Measurements from ENCODE around the gene DSTN. TPM values are rescaled to one million over a fixed set of nuclear protein-coding genes. Genes with fewer than 3 reads are reported as not detected.

The DSTN gene
- total and polyA plus RNA-seq, 10 donors = 62.0 to 157 (median 98.5) TPM

GRCh38 chr20:17617868-17618672 lies 48.2 kb downstream of the DSTN start:
- Histone ChIP-seq H3K4me1 (peaks cover 0 to 38% (median 11%) of the 10 kb centered on the region in 6 donors), H3K4me3 (no peak overlapping the region), H3K36me3 (peaks cover 0 to 100% (median 79%) of the 10 kb centered on the region in 6 donors), H3K9me3 (no peaks in the 10 kb centered on the region), H3K27me3 (replicated peaks in 1 of 7) (no peaks in the 10 kb centered on the region), H3K27ac (no peak overlapping the region)
- intact Hi-C loops (cut with DNase I; ENCODE audit: low total_unique reads) = loop anchor here (5.0 kb wide), 1 partner anchor 81 kb away; no protein-coding TSS in a partner anchor
- TF ChIP-seq POLR2AphosphoS5 (IDR thresholded peaks at IDR 0.05) (no peak), CTCF (IDR thresholded peaks at IDR 0.05 in 8 of 11, conservative IDR thresholded peaks at IDR 0.05 in 3 of 11) (peak in 2 of 11 experiments; percentile 16 to 17), POLR2A (IDR thresholded peaks at IDR 0.05) (no peak)
- peak; percentile 73 for DNase-seq
- 91 to 95% (median 92%) methylated on average over 12 to 20 of the region's 20 CpGs for WGBS, 5 donors

GRCh38 chr20:17618673-17619013 lies 48.8 kb downstream of the DSTN start:
- Histone ChIP-seq H3K27ac (no peak overlapping the region), H3K27me3 (replicated peaks in 1 of 7) (no peaks in the 10 kb centered on the region), H3K36me3 (peaks cover 0 to 100% (median 85%) of the 10 kb centered on the region in 6 donors), H3K9me3 (no peaks in the 10 kb centered on the region), H3K4me3 (no peak overlapping the region), H3K4me1 (peaks cover 0 to 34% (median 10%) of the 10 kb centered on the region in 6 donors)
- TF ChIP-seq CTCF (IDR thresholded peaks at IDR 0.05 in 8 of 11, conservative IDR thresholded peaks at IDR 0.05 in 3 of 11) = no peak
- intact Hi-C loops (cut with DNase I; ENCODE audit: low total_unique reads) = loop anchor here (5.0 kb wide), 1 partner anchor 81 kb away; no protein-coding TSS in a partner anchor
- no peak for DNase-seq
- WGBS, 5 donors = 92 to 97% (median 96%) methylated on average over 10 of the region's 10 CpGs

GRCh38 chr20:17619351-17620093 lies 49.6 kb downstream of the DSTN start:
- TF ChIP-seq POLR2AphosphoS5 (IDR thresholded peaks at IDR 0.05) = peak in 2 of 3 donors; percentile 42 to 64
- no peak for TF ChIP-seq POLR2A (IDR thresholded peaks at IDR 0.05)
- intact Hi-C loops (cut with DNase I; ENCODE audit: low total_unique reads) = loop anchor here (5.0 kb wide), 1 partner anchor 82 kb away; no protein-coding TSS in a partner anchor
- no peak for DNase-seq
- H3K27me3 ChIP-seq (replicated peaks in 1 of 7) = no peaks in the 10 kb centered on the region
- H3K36me3 ChIP-seq = peaks cover 0 to 100% (median 91%) of the 10 kb centered on the region in 6 donors
- 84 to 95% (median 91%) methylated on average over 21 to 29 of the region's 29 CpGs for WGBS, 5 donors
- H3K4me3 ChIP-seq = no peak overlapping the region
- peaks cover 0 to 28% (median 9%) of the 10 kb centered on the region in 6 donors for H3K4me1 ChIP-seq
- H3K9me3 ChIP-seq = no peaks in the 10 kb centered on the region
- no peak overlapping the region for H3K27ac ChIP-seq

GRCh38 chr20:17620371-17621228 lies 50.7 kb downstream of the DSTN start:
- WGBS, 5 donors = 91 to 94% (median 92%) methylated on average over 21 to 33 of the region's 33 CpGs
- no peaks in the 10 kb centered on the region for H3K27me3 ChIP-seq (replicated peaks in 1 of 7)
- peaks cover 0 to 17% (median 4%) of the 10 kb centered on the region in 6 donors for H3K4me1 ChIP-seq
- H3K27ac ChIP-seq = no peak overlapping the region
- intact Hi-C loops (cut with DNase I; ENCODE audit: low total_unique reads) = no loop called here
- H3K36me3 ChIP-seq = peaks cover 0 to 100% (median 94%) of the 10 kb centered on the region in 6 donors
- no peaks in the 10 kb centered on the region for H3K9me3 ChIP-seq
- peak; percentile 70 for DNase-seq
- TF ChIP-seq POLR2A (IDR thresholded peaks at IDR 0.05) (no peak), POLR2AphosphoS5 (IDR thresholded peaks at IDR 0.05) (peak in 1 of 3 donors; percentile 27)
- H3K4me3 ChIP-seq = no peak overlapping the region
